Measurements from ENCODE around the gene AVPR2. TPM values are rescaled to one million over a fixed set of nuclear protein-coding genes. Genes with fewer than 3 reads are reported as not detected.

The AVPR2 gene
- total and polyA plus RNA-seq, 4 donors: 0.05 TPM; not detected in 3

DNA sequence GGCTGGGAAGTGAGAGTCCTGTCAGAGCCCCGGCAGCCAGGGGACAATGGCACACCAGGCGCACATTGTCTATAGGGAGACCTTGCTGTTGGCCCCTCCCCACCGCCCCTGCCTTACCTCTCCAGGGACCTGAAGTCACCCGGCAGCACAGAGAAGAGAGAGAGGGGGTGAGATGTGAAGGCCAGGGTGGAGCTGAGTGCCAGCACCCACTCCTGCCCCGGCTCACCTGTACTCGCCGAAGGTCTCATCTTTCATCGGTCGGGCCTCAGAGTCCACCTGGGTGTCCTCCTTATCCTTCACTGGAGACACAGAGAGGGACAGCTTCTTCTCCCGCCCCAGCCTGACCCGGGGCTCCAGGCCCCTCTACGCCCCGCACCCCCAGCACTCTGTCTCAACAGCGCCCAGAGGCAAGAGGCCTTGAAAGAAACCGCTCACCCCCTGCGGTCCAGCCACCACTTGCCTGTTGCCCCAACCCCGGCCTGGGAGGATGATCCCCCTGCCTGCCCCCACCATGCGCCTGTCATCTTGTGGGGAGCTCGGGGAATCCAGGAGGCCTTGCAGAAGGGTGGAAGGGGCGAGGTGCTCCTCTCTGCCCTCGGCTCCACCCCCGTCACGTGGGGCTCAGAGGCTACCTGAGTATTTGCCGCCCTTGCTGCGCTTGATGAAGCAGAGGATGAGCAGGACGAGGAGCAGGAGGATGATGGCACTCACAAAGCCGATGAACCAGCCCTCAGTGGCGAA is 41.1 kb upstream of the AVPR2 start:
- Histone ChIP-seq H3K27me3 (ENCODE audit: control insufficient read depth in 4 of 4, insufficient read depth in 4 of 4, low read length in 3 of 4) (no peaks in the 10 kb centered on the region), H3K4me3 (ENCODE audit: low read depth in 1 of 3, low read length in 3 of 3) (no peak overlapping the region), H3K9ac (ENCODE audit: low read depth in 1 of 2, low read length in 2 of 2) (no peak overlapping the region), H3K36me3 (ENCODE audit: control insufficient read depth in 4 of 4, insufficient read depth in 3 of 4, low read depth in 1 of 4, low read length in 3 of 4) (no peaks in the 10 kb centered on the region), H3K4me1 (ENCODE audit: control insufficient read depth in 4 of 4, insufficient read depth in 4 of 4, low read length in 3 of 4) (no peaks in the 10 kb centered on the region), H3K27ac (ENCODE audit: low read depth in 1 of 2, low read length in 2 of 2) (no peak overlapping the region), H3K9me3 (ENCODE audit: control insufficient read depth in 4 of 4, low read length in 3 of 4) (no peaks in the 10 kb centered on the region)
- no peak for TF ChIP-seq JUND (IDR thresholded peaks at IDR 0.05)
- no peak for TF ChIP-seq SP1 (IDR thresholded peaks at IDR 0.05)
- TF ChIP-seq, protein P1, sequence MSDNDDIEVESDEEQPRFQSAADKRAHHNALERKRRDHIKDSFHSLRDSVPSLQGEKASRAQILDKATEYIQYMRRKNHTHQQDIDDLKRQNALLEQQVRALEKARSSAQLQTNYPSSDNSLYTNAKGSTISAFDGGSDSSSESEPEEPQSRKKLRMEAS (IDR thresholded peaks at IDR 0.05): no peak
- no peak for TF ChIP-seq NR2F2 (IDR thresholded peaks at IDR 0.05)
- no peak for TF ChIP-seq RAD21 (IDR thresholded peaks at IDR 0.05)
- no peak for TF ChIP-seq HNF4A (conservative IDR thresholded peaks at IDR 0.05)
- TF ChIP-seq RXRA (IDR thresholded peaks at IDR 0.05): no peak
- no peak for TF ChIP-seq HNF4G (IDR thresholded peaks at IDR 0.05)
- TF ChIP-seq, protein P2, sequence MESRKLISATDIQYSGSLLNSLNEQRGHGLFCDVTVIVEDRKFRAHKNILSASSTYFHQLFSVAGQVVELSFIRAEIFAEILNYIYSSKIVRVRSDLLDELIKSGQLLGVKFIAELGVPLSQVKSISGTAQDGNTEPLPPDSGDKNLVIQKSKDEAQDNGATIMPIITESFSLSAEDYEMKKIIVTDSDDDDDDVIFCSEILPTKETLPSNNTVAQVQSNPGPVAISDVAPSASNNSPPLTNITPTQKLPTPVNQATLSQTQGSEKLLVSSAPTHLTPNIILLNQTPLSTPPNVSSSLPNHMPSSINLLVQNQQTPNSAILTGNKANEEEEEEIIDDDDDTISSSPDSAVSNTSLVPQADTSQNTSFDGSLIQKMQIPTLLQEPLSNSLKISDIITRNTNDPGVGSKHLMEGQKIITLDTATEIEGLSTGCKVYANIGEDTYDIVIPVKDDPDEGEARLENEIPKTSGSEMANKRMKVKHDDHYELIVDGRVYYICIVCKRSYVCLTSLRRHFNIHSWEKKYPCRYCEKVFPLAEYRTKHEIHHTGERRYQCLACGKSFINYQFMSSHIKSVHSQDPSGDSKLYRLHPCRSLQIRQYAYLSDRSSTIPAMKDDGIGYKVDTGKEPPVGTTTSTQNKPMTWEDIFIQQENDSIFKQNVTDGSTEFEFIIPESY (IDR thresholded peaks at IDR 0.05): no peak
- TF ChIP-seq, protein P3, sequence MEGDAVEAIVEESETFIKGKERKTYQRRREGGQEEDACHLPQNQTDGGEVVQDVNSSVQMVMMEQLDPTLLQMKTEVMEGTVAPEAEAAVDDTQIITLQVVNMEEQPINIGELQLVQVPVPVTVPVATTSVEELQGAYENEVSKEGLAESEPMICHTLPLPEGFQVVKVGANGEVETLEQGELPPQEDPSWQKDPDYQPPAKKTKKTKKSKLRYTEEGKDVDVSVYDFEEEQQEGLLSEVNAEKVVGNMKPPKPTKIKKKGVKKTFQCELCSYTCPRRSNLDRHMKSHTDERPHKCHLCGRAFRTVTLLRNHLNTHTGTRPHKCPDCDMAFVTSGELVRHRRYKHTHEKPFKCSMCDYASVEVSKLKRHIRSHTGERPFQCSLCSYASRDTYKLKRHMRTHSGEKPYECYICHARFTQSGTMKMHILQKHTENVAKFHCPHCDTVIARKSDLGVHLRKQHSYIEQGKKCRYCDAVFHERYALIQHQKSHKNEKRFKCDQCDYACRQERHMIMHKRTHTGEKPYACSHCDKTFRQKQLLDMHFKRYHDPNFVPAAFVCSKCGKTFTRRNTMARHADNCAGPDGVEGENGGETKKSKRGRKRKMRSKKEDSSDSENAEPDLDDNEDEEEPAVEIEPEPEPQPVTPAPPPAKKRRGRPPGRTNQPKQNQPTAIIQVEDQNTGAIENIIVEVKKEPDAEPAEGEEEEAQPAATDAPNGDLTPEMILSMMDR (IDR thresholded peaks at IDR 0.05; ENCODE audit: low read depth, low read length, missing input control): no peak
- no peak for TF ChIP-seq YY1 (IDR thresholded peaks at IDR 0.05)
- TF ChIP-seq, protein P4, sequence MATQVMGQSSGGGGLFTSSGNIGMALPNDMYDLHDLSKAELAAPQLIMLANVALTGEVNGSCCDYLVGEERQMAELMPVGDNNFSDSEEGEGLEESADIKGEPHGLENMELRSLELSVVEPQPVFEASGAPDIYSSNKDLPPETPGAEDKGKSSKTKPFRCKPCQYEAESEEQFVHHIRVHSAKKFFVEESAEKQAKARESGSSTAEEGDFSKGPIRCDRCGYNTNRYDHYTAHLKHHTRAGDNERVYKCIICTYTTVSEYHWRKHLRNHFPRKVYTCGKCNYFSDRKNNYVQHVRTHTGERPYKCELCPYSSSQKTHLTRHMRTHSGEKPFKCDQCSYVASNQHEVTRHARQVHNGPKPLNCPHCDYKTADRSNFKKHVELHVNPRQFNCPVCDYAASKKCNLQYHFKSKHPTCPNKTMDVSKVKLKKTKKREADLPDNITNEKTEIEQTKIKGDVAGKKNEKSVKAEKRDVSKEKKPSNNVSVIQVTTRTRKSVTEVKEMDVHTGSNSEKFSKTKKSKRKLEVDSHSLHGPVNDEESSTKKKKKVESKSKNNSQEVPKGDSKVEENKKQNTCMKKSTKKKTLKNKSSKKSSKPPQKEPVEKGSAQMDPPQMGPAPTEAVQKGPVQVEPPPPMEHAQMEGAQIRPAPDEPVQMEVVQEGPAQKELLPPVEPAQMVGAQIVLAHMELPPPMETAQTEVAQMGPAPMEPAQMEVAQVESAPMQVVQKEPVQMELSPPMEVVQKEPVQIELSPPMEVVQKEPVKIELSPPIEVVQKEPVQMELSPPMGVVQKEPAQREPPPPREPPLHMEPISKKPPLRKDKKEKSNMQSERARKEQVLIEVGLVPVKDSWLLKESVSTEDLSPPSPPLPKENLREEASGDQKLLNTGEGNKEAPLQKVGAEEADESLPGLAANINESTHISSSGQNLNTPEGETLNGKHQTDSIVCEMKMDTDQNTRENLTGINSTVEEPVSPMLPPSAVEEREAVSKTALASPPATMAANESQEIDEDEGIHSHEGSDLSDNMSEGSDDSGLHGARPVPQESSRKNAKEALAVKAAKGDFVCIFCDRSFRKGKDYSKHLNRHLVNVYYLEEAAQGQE (IDR thresholded peaks at IDR 0.05): no peak
- TF ChIP-seq, protein P5, sequence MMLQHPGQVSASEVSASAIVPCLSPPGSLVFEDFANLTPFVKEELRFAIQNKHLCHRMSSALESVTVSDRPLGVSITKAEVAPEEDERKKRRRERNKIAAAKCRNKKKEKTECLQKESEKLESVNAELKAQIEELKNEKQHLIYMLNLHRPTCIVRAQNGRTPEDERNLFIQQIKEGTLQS (IDR thresholded peaks at IDR 0.05): no peak
- no peak for TF ChIP-seq FOXA2 (IDR thresholded peaks at IDR 0.05)
- no peak for TF ChIP-seq TAF1 (conservative IDR thresholded peaks at IDR 0.05)
- TF ChIP-seq FOXA1 (IDR thresholded peaks at IDR 0.05): no peak
- TF ChIP-seq EGR1 (IDR thresholded peaks at IDR 0.05; ENCODE audit: low read depth in 2 of 2): no peak
- no peak for TF ChIP-seq GABPA (IDR thresholded peaks at IDR 0.05 in 1 of 2, conservative IDR thresholded peaks at IDR 0.05 in 1 of 2)
- no peak for DNase-seq (ENCODE audit: low spot score)
- 60% methylated on average over 28 of the region's 28 CpGs for WGBS
